Activated CD8-positive, alpha-beta memory T cell treated with anti-CD3 and anti-CD28 coated beads, Interleukin-2, amount 50 U/mL, for 48 hours (primary cell): ENCODE results near the gene EEF2K.

Experiments
- DNase-seq: peaks from one replicate; pipeline ENCODE4 v3.0.0-alpha.2; 2020

EEF2K gene

DNA sequence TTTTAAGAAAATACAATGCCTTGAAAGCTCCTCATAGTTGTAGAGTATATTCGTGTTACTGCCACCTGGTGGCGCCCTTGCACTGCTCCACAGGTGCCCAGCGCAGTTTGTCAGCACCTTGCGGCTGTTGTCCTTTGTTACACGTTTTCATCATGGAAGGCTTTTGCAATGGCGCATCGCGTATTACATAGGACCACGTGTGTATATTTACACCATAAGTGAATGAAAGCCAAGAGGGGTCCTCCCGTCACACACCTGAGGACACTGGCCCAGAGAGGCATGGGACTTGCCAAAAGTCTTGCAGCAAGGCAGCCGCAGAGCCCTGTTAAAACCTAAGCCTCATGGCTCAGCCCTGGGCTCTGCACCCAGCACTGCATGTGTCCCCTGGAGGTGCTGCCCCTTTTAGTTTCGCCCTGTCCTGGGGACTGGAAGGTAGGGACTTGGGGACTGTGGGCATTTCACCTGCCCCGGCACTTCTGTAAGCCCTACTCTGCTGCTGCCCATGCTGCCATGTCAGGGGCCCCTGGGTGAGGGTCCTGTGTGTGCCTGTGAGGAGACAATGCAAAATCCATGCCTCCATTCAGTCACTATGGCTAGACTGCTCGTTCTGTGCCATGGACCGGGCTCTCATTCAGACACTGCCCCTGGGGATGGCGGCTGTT, 115.4 kb downstream of the EEF2K start:
- DNase-seq: peak; percentile 79

DNA sequence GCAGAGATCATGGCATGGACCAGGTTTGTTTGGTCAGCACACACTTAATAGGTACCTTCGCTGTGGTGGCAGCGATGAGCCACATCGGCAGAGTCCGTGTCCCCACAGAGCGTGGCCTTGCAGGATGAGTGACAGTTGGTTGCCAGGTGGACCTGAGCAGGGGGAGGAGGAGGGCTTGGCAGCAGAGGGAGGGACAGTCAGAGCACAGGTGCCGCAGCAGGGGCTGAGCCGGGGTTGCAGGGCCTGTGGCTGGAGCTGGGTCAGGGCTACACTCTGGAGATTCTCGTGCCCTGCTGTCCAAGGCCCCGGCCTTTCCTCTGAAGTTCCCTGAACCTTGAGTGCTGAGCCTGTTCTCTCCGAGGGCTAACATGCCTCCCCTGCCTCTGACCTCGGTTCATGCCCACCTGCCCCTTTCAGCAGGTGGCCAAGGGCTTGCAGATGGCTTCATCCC, 116.0 kb downstream of the EEF2K start:
- no peak for DNase-seq

DNA sequence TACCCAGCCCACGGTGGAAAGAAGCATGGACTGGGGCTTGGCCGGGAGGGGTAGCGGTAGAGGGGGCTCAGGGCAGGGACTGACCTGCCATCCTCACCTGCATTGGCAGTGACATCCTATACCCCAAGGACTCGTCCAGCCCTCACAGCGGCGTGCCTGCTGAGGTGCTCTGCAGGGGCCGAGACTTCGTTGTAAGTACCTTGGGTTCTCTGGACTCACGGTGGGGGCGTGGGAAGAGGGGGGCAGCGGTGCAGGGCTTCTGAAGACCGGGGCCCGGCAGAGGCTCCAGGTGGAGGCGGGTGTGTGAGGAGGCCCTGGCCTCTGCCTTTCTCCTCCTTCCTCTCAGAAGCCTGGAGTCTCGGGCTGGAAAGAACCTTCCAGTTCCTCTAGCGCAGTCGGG, 116.7 kb downstream of the EEF2K start:
- peak; percentile 46 for DNase-seq

DNA sequence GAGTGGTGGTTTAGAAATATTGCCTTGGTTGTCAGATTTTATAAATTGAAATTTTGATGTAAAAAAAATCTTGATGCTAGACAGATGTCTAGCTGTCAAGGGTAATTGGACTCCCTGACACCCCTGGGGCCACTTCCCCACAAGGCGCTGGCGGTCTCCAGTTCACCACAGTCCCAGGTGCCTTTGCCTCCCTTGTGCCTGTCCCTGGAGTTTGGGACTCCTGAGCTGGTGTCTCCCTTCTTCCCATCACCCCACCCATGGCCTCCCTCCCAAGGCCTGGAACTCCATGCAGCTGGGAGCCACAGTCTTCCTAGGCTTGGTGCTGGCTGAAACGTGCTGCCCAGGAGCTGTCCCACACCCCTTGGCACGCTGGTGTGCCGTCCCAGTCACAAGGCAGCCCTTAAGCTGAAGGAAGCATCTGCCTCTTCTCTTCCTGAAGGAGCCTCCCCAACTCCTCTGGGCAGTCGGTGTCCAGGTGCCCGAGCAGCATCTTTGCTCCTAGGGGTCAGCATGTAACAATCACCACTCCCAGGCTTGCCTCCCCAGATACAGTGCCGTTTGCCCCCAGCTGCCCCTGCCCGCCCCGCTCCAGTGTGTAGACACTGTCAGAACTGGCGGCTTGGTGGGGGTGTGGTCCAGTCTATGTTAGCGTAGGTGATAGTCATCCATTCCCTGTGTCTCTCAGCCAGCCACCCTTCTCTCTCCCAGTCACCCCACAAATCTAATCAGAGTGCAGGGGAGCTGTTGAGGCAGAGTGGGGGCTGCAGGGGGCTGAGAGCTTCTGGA, 117.3 kb downstream of the EEF2K start:
- peak; percentile 49 for DNase-seq

DNA sequence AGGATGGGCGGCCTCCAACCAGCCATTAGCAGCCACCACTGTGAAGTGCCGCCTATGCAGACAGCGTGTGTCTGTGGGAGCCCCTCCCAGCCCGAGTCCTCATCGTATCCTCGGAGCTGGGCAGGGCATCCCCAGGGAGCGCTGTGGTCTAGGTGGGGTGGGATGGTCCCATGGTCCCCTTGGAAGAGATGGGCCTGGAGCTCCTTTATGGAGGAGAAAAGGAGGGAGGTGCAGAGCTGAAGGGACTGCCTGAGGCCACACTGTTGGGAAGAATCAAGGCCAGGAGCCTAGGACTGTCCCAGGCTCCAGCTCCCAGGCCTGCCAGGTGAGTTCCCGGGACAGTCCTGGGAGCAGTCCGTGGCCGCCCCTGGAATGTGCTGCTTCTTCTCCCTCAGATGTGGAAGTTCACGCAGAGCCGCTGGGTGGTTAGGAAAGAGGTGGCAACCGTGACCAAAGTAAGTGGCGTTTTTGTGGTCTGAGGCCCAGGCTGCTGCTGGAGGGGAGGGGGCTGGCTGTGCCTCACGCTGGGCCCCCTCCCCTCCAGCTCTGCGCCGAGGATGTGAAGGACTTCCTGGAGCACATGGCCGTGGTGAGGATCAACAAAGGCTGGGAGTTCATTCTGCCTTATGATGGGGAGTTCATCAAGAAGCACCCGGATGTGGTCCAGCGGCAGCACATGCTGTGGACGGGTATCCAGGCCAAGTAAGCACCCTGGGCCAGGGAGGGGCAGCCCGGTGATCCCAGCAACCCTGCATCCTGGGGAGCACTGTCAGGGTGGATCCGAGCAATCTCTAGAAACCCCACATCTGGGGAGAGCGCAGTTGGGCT, 118.1 kb downstream of the EEF2K start:
- DNase-seq: peak; percentile 46

DNA sequence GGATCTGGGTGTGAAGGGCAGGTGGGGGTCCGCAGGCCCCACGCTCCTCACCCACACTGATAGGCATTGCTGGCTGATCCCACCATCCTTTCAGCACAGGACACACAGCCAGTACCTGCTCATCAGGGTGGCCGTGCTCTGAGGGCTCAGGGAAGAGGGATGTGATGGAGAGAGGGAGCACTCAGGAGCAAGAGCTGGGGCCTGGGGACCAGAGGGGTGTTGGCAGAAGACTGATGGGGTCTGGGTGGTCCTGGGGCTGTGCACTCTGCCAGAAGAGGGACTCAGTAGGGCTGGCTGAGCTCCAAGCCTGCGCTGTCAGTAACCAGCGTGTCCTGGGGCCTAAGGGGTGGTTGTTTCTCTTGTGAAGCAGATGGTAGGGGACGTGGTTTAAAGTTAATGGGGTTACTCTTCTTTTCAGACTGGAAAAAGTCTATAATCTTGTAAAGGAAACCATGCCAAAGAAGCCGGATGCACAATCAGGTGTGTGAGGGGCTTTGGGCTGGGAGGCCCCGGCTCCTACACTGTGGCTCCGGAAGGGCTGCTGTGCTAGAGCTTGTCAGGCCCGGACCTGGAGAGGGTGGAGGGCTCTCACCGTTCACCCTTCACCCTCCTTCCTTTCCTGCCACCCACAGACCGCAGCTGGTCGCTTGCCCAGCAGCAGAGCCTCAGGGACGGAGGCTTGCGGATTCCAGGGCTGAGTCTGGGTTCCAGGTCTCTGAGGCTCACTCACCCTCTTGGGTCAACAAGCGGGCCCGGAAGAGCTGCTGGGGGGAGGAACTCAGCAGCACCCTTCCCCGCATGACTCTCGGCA, 118.9 kb downstream of the EEF2K start:
- DNase-seq: peak; percentile 38

DNA sequence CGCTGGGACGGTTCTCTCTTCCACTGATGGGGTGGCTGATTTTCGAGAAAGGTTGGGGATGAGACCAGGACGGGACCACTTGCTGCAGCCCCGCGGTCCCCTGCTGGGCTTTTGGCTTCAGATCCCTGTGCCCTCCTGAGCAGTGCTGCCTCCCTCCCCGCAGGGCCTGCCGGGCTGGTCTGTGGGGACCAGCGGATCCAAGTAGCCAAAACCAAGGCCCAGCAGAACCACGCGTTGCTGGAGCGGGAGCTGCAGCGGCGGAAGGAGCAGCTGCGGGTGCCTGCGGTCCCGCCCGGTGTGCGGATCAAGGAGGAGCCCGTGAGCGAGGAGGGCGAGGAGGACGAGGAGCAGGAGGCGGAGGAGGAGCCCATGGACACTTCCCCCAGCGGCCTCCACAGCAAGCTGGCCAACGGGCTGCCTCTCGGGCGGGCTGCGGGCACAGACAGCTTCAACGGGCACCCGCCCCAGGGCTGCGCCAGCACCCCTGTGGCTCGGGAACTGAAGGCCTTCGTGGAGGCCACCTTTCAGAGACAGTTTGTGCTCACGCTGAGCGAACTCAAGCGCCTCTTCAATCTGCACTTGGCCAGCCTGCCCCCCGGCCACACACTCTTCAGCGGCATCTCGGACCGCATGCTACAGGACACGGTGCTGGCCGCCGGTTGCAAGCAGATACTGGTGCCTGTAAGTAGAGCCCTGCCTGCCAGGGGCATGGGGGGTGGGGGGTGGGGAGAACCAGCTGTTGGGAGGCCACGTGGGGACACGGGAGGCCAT, 119.7 kb downstream of the EEF2K start:
- peak; percentile 48 for DNase-seq

DNA sequence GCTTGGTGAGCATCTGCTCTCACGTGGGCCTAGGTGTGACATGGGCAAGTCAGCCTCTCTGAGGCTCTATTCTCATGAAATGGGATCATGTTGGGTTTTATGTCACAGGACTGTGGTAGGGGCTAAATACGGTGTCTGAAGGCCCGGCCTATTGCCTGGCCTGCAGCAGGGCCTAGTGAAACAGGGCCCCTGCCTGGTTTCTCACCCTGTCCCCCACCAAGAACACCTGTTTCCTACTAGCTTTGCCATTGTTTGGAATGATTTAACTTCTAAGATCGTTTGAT, 120.2 kb downstream of the EEF2K start:
- DNase-seq: no peak

DNA sequence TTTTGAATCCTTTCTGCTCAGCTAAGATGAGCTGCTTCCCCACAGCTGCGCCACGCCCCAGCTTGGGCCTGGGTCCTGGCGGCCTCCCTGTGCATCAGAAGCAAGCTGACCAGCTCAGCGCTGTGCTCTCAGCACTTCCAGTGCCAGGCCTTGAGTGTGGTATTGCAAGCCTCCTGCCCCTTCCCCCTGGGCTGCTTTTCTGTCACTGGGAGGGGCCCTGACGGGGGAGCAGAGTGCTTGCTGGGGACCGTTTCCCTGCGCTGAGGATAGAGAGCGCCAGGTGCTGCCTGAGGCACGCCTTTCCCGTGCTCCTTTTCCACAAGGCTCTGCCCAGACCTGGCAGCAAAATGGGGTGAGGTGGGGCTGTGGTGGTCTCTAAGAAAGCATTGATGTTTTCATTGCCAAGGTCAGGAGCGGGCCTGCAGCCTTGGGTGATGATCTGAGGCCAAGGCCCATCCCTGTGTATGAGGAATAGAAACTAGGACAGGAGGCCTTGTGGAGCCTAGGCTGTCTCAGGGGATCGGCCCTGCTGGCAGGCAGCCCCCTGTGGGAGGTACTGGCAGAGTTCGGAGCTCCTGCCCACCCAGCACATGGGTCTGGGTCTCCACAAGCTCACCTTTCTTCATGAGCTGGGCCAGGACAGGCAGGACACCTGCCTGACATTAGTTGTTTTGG, 120.8 kb downstream of the EEF2K start:
- no peak for DNase-seq

DNA sequence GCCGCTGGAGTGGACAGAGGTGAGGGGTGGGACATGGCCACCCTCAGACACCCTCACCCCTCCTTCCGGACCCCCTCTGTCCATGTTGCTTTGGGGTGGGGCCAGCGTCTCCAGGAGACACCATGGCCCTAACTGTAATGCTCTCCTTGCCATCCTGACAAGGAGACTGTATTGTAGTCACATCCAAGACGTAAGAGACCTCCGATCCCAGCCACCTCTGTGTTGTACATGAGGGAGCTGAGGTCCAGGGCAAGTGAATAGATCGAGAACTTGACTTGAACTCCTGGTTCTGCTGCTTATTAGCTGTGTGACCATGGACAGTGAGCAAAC, 121.3 kb downstream of the EEF2K start:
- DNase-seq: no peak

DNA sequence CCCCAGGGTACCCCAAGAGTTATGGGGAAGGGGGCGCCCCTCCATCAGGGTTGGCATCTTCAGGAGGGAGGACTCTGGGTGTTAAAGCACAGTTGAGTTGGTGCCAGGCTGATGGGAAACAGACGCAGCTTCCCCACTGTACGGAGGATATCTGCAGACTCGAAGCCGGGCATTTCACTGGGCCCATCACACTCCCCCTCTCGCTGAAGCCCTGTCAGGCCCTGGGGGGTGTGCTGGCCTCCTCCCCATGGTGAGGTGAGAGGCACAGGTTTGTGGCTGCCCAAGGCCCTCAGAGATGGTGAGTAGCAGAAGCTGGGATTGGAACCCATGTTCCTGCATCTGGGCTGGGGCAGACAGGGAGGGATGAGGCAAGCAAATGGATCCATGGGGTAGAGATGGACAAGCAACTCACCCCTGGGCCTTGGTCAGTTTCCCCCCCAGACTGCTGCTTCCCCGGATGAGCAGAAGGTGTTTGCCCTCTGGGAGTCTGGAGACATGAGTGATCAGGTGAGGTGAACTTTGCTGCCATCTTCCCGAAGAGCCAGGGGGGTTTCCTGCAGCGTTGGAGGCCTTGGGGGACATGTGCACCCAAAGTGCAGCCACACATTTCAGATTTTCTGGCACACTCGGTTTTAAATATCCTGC, 122.1 kb downstream of the EEF2K start:
- no peak for DNase-seq

DNA sequence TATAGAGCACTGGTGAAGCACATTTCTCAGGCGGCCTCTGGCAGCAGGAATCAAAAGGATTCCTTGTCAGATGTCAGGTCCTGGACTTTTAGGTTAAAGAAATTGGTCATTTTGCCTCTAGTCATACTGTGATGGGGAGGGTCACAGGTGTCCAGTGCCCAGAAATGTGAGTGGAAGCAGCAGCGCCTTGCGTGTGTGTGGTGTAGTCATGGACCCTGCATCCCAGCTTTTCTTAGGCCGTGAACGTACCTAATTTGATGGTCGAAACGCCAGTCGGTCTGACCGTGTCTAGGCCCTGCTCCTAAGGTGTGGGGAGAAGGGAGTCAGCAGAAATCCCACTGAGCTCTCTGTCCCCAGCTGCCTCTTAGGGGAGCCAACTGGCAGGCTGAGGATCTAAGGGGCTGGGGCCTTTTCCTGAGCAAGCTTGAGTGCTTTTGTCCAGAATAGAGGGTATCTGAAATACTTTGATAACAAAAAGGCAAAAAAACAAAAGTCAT, 123.2 kb downstream of the EEF2K start:
- DNase-seq: no peak

DNA sequence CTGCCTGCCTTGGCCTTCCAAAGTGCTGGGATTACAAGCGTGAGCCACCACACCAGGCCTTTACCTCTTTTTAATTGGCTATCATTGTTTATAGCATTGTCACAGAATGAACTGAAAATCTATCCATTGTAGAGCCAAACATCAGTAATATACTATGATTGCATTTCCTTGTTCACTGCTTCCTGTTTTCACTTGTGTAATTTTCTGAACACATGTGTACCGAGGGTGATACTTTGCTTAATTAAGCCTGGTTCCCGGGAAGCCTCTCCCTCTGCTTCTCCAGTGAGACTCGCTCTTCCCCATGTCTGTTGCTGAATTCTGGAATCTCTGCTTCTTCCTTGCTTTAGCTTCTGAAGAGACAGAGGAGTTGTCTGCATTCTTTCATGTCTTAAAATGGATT, 124.2 kb downstream of the EEF2K start:
- no peak for DNase-seq

DNA sequence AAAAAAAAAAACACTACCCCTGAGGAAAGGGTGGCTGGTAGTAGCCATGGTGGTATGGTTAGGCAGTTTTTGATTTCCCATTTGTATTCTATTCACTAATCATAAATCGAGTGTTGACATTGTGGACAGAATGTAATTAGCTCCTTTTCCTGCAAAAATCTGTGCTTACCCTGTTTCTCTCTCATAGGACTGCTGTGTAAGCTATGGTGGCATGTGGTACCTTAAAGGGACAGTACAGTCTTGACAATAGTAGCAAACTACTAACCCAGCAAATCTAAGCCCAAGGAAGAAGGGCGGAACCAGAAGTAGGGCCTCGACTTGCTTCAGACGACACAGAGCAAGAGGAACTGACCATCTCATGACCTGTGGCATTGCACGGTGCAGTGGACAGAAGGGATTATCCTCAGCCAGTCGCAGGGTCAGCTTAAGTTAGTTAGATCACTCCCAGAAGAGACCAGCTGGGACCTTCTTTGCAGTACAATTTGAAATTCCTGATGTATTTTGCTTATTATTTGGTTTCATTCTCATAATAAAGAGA, 127.4 kb downstream of the EEF2K start:
- DNase-seq: no peak

DNA sequence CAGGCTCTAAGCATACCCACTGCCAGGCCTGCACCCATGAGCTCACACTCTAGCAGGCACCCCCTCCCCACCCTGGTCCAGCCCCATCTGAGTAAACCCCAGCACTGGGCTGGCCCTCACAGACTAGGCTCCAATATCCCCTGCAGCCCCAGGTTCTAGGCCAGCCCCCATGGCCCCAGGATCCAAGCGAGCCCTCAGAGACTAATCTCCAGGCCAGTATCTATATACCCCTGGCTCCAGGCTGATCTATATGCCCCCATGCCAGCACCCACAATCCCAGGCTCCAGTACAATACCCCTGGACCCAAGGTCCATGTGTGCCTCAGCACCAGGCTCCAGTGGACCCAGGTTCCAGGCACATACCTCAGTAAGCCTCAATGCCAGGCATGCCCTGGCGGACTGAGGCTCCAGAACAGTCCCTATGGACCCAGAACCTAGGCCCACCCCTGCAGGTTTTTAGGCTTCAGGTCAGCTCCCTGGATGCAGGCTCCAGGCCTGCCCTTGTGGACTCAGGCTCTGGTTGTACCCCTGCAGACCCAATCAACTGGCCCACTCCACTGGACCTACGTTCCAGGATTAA, 129.7 kb downstream of the EEF2K start:
- no peak for DNase-seq

DNA sequence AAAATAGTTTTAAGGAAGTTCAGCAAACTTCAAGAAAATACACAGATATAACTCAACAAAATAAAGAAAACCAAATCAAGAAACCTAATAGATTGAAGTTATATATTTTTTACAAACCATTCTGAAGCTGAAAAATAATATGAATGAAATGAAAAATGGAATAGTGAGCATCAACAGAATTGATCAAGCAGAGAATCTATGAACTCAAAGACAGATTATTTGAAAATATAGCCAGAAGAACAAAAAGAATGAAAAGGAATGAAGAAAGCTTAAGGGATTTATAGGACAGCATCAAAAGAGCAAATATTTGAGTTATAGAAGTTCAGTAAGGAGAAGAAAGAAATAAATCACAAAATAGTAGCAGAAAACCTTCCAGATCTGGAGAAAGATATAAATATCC, 130.5 kb downstream of the EEF2K start:
- DNase-seq: no peak

DNA sequence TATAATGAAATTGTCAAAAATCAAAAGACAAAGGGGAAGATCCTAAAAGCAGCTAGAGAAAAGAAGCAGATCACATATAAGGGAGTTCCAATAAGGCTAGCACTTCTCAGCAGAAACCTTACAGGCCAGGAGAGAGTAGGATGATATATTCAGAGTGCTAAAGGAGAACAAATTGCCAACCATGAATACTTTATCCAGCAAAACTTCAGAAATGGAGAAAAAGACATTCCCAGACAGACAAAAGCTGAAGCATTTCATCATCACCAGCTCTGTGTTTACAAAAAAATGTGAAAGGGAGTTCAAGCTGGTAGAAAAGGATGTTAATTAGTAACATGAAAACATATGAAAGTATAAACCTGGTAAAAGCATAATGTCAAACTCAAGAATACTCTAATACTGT, 131.0 kb downstream of the EEF2K start:
- DNase-seq: no peak

DNA sequence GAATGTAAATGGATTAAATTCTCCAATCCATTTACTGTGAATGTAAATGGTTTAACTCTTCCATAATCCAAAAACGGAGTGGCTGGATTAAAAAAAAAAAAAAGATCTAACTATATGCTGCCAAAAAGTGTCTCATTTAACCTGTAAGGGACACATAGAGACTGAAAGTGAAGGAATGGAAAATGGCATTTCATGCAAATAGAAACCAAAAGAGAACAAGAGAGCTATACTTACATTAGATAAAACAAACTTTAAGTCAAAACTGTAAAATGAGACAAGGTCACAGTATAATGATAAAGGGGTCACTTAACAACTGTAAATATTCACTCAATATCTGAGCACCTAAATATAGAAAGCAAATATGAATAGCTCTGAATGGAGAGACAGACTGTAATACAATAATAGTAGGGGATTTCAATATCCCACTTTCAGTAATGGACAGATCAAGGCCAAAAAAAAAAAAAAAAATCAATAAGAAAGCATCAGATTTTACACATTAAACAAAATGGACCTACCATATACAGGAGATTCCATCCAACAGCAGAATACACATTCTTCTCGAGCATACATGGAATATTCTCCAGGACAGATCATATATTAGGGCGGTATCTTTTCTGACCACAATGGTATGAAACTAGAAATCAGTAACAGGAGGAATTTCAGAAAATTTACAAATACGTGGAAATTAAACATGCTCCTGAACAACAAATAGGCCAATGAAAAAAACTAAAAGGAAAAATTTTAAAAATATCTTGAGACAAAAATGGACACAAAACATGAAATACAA, 132.0 kb downstream of the EEF2K start:
- DNase-seq: no peak
